NCI-H2196 treated with DMSO at 0.1 percent for 48 hours (cell line): ENCODE measurements around the gene TRAPPC12.
"Not testable (repeated sequence)": the region's sequence is repeated elsewhere in the genome, so short reads cannot be mapped to it uniquely, and the experiment has no call there.

Source experiments
- DNase-seq: peaks from one replicate; lab custom pipeline; 2025; ENCODE audit not compliant: unreplicated experiment; lab: John Stamatoyannopoulos, UW

TRAPPC12 gene

DNA sequence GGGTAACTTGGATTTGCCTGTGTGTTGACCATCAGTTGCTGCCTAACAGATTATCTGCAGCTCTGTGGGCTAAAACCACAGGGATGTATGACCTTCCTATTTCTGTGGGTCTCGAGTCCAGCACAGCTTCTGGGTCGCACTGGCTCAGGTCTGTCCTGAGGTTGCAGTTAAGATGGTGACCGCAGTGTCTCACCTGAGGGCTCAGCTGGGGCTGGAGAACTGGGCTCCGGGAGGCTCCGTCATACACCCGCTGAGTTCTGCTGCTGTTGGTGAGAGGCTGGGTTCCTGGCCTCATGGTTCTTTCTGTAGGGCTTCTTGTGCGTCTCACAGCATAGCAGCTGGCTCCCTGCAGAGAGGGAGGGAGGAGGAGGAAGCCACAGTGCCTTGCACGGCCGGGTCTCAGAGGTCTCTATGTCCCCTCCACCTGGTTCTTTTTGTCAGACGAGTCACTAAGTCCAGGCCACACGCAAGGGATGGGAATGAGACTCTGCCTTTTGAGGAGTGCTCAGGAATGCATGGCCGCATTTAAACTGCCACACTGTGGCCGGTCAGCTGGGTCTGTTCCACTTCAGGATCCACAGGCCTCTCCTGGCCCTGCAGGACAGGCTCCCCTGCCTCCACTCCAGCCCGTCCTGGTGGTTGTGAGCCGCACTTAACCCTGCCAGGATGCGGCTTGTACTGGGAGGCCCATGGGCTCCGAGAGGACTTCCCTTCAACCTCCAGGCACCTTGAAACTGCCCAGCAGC lies 72.6 kb downstream of the TRAPPC12 start:
- no peak for DNase-seq

DNA sequence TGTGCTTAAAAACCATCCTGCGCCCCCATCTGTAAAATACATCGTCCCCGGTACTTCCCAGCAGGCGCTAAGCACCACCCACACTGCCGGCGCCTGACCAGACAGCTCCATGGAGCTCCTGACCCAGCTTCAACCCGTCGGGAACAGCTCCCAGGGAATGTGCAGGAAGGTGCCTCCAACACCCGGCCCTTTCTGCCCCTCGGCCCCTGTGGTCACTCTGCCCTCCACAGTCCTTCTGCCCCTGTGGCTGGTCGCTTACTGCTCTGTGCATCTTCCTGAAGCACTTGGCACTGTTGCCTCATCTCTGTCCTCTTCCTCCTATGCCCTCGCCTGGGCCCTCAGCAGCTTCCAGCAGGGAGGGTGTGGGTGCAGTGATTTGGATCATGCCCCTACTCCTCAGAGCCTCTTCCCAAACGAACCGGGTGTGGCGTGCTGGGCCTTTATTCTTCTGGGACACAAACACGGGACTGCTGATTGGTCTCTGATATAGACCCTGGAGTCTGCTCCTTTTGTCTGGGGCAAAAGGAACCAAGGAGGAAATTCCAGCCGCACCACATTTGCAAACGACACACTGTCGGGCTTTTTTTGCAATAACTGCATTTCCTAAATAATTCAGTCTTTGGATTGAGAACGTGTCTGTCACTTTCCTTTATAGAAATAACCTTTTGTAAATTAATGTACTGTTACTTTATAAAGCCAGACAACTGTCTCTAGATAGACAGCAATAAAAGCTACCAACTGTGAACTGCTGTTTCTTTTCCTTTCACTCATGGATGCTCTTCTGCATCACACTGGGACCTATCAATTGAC lies 73.9 kb downstream of the TRAPPC12 start:
- no peak for DNase-seq

- DNase-seq = not testable (repeated sequence)
These were observed 74.5 kb downstream of the TRAPPC12 start for GRCh38 chr2:3454005-3454404.

DNA sequence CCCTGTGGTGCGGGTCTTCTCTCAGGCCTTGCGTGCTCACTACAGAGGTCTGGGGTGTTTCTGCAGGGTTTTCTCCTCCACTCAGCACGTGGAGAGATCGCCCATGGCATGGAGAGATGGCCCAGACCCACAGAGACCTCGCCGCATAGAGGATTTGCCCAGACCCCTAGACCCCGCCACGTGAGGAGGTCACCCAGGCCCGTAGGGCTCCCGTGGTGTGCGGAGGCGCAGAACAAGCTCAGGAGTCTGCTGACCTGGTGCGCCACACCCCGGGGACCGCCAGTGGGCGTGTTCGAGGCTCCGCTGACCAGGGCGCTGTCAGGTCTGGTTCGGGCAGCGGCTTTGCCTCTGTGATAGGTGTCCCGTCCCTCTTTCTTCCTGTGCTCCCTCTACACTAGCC lies 75.3 kb downstream of the TRAPPC12 start:
- no peak for DNase-seq

DNA sequence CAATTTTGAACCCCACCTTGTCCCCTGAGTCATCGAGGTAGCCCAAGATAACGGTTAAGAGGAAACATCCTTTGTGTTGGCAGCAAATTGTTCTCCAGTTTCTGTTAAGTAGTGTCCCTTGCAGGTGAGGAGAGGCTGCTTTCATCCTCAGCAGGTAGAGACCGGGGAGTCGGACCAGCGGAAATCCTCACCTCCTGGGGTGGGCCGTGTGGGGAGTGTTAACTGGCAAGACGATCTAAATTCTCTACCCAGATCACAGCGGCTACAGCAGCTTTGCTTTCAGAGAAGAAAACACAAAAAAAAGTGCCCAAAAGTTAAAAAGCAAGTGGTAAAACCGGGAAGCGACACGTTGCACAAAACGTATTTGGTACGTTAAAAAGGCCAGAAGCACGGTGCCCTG lies 76.6 kb downstream of the TRAPPC12 start:
- no peak for DNase-seq

- DNase-seq = no peak
These were observed 78.3 kb downstream of the TRAPPC12 start for GRCh38 chr2:3457524-3458395.

- no peak for DNase-seq
These were observed 79.1 kb downstream of the TRAPPC12 start for GRCh38 chr2:3458396-3459184.

GRCh38 chr2:3459185-3460015 lies 79.9 kb downstream of the TRAPPC12 start:
- peak; percentile 7 for DNase-seq

- no peak for DNase-seq
These were observed 80.7 kb downstream of the TRAPPC12 start for GRCh38 chr2:3460156-3460555.

DNA sequence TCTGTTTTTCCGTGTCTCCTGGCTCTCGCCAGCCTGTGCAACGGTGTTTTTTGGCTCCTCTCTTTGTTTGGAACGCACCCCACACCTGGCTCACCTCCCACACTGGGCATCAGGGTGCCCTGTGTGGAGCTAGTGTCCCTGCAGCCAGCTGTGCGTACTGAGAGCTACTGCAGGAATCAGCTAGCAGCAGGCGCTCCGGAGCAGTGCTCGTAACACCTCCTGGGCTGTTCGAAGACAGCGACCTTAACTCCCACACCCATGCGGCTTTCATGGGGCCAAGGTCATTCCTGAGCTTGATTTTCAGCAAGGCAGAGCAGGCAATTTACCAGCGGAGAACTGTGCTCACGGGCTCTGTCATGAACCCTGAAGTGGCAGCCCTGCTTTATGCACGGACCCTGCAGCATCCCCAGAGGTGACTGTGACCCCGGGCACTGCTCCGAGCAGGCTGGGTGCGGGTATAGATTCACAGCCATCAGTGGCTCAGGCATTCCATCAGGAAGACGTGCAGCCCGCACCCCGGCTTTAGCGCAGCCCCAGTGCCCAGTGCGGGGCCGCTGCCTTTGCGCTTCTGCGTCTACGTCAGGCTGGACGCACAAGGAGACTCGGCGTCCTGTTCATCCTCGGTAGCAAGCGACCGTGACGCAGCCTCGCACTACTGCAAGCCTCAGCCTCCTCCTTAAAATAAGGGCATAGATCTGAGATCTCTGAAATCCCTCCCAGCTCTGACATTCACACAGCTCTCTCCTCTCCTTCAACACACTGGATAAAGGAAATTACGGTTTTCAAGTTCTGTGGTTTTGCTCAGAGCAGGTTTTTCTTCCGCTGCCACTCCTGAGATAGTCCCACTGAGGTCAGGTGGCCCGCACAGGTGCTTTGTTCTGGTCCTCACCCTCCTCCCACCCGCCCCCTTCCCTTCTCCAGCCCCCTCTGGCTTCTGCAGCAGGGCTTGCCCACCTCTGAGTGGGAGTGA lies 81.6 kb downstream of the TRAPPC12 start:
- no peak for DNase-seq

GRCh38 chr2:3461801-3462492 lies 82.5 kb downstream of the TRAPPC12 start:
- no peak for DNase-seq

- no peak for DNase-seq
These were observed 83.1 kb downstream of the TRAPPC12 start for GRCh38 chr2:3462493-3463104.

- DNase-seq = no peak
These were observed 83.8 kb downstream of the TRAPPC12 start for GRCh38 chr2:3463186-3463835.

DNA sequence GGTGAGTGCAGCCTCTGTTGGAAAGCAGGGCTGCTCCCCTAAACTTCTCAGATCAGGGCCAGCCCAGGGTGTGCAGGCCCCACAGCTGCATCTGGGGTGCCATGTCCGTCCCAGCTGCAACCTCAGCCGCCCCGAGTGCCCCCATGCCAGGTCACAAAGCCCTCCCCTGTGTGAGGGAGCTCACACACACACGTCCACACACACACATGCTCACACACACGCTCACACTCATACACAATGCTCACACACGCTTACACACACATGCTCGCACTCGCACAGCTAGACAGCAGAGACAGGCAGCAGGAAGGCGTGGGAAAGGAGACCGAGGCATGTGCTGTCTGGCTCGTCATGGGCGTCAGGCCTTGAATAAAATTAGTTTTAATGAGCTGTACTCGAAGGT lies 84.5 kb downstream of the TRAPPC12 start:
- no peak for DNase-seq

GRCh38 chr2:3464401-3465005 lies 85.0 kb downstream of the TRAPPC12 start:
- DNase-seq = no peak

DNA sequence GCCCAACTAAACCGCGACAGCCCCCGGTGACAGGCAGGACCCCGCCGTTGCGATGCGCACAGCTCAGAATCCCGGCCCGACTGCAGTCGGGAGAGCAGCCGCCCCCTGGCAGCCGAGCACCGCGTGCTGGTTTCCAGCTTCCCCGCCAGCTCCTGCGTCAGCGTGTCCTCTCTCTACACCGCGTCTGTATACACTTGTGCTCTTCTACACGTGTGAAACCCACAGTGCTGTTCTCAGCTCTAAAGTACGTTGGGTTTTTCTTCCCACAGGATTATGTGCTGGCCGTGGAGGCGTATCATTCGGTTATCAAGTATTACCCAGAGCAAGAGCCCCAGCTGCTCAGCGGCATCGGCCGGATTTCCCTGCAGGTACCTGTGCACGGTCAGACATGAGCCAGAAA lies 85.8 kb downstream of the TRAPPC12 start:
- no peak for DNase-seq
